GM12874 (cell line): ENCODE results near the gene DECR2.

Experiments used
- CTCF ChIP-seq: IDR thresholded peaks from 2 replicates; pipeline ENCODE4 v1.5.1; 2011; ENCODE audit warnings: low read depth, mild to moderate bottlenecking, control low read depth, low read length, moderate library complexity; ENCODE audit not compliant: insufficient read depth

The DECR2 gene

GRCh38 chr16:398561-399339, 2.9 kb upstream of the DECR2 start:
- no peak for TF ChIP-seq CTCF

GRCh38 chr16:399340-400019, 2.2 kb upstream of the DECR2 start:
- TF ChIP-seq CTCF = no peak

GRCh38 chr16:400061-400591, 1.6 kb upstream of the DECR2 start:
- TF ChIP-seq CTCF = no peak

GRCh38 chr16:404971-405486, 3.3 kb downstream of the DECR2 start:
- no peak for TF ChIP-seq CTCF

- TF ChIP-seq CTCF = no peak
Observed at GRCh38 chr16:405548-406506, 4.1 kb downstream of the DECR2 start.

- TF ChIP-seq CTCF = no peak
Observed at GRCh38 chr16:407253-407652, 5.6 kb downstream of the DECR2 start.
